GM19240 (cell line): ENCODE data around the gene ABCB9.
"Not testable (repeated sequence)": the region's sequence is repeated elsewhere in the genome, so short reads cannot be mapped to it uniquely, and the experiment has no call there.

ENCODE experiments used
- DNase-seq: peaks from one replicate; pipeline ENCODE4 v3.0.0; 2011; ENCODE audit warnings: low spot score; ENCODE audit not compliant: insufficient read length

Gene ABCB9

DNA sequence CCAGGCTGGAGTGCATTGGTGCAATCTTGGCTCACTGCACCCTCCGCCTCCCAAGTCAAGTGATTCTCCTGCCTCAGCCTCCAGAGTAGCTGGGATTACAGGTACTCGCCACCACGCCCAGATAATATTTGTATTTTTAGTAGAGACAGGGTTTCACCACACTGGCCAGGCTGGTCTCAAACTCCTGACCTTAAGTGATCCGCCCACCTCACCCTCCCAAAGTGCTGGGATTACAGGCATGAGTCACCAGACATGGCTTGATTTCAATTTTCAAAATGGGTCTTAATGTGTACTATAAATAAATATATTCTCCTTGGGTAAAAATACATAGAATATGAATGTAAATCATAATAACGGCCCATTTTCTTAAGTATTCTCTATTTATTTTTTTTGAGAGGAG is 24.9 kb downstream of the ABCB9 start:
- DNase-seq = not testable (repeated sequence)

DNA sequence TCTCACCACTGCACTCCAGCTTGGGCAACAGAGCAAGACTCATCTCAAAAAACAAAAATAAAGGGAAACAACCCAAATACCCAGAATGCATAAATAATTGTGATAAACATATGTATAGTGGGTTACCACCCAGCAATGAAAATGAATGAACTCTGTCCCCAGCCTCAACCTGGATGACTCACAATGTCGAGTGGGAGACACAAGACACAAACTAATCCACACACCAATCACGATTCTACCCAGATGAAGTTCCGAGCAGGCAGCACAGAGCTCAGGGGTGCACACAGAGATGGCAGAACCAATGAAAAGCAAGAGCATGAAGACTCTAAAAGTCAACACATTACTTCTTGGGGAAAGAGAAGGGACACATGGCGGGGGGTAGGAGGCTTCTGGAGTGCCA is 27.1 kb downstream of the ABCB9 start:
- no peak for DNase-seq

DNA sequence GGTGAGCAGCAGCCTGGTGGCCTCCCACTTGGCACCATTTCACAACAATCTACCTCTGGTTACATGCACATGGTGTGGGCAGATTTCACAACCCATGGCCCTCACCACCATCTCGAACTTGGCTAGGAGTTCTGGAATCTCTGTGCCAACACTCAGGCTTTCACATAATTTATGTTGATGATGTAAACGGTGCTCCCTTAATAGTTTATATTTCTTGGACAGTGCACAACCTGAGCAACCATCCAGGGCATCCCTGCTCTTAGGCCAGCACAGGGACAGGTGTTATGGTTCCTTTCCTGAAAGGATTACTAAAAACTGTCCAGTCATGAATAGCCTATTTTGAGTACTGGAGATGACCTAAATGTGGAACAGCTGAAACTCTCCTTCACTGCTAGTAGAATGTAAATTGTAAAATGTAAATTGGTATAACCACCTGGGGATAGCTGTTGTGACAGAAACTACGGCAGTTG is 28.6 kb downstream of the ABCB9 start:
- DNase-seq = no peak

DNA sequence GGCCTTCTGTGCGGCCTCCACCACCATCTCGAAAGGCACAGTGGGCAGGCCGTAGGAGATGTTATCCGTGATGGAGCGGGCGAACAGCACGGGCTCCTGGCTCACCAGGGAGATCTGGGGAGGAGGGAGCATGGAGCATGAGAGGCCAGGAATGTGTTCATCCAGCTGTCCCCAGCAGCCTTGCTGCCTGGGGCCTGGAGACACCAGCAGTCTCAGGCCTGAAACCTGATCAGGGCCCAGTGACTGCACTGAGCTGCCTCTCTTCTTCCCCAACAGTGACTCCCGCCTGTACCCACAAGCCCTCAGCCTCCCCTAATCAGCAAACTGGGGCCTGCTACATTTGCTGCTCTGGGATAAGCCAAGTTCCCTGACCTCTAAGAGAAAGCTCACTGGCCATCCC is 30.9 kb downstream of the ABCB9 start:
- no peak for DNase-seq

DNA sequence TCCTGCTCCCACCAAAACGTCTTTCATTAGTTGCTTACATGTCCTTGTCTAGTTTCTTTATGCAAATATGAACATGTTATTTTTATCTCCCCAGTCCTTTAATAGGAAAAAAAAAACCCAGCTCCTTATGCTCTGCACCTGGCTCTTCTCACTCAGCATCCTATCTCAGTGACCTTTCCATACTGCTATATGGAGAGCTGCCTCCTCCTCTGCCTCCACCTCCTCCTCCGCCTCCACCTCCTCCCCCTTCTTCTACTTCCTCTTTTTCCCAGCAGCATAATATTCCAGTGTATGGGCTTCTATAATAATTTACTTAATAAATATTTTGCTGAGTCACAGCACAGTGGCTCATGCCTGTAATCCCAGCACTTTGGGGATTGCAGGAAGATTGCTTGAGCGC is 31.5 kb downstream of the ABCB9 start:
- DNase-seq = no peak

DNA sequence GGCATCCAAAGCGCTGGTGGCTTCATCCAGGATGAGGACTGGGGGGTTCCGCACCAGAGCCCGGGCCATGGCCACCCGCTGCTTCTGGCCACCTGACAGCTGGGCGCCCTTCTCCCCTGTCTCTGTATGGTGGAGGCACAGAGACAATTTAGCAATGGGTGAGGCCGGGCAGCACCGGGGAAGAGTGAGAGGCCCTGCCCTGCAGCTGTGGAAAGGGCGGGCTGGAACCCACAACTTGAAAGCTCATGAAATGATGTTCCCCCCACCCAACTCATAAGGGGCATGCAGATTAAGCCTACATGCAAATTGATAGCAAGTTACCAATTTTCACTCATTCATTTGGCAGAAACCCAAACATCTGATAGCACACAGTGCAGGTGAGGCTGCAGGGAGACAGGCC is 34.1 kb downstream of the ABCB9 start:
- no peak for DNase-seq

DNA sequence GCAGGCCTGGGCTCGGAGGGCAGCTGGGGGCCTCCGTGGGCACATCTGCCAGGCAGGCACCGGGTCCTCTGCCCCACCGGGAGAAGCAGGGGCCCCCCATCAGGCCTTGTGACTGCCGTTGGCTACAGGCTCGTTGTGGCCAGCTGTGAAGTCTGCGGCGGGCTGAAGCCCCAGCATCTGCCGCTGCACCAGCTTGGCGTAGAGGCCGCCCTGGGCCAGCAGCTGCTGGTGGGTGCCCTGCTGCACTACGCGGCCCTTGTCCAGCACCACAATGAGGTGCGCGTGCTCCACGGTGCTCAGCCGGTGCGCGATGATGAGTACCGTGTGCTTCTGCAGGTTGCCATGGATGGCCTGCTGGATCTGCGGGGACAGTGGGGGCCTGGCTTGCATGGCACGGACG is 36.5 kb downstream of the ABCB9 start:
- no peak for DNase-seq

DNA sequence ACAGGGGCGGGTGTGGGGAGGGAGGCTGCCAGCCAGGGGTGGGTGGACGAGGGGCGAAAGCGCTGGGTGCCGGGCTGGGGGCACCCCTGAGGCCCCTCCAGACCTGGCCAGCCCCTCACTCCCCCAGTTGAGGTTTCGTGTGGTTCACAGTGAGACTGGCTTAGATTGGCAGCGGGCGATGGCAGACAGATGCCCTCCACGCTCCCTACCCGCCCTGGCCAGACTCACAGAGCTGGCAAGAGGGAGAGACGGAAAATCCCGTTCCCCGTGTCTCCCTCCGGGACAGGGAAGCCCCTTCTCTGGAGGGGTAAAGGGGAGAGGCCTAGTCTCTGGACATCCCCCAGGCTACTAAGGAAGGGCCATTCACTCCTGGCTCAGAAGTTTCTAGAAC is 37.1 kb downstream of the ABCB9 start:
- DNase-seq = no peak

DNA sequence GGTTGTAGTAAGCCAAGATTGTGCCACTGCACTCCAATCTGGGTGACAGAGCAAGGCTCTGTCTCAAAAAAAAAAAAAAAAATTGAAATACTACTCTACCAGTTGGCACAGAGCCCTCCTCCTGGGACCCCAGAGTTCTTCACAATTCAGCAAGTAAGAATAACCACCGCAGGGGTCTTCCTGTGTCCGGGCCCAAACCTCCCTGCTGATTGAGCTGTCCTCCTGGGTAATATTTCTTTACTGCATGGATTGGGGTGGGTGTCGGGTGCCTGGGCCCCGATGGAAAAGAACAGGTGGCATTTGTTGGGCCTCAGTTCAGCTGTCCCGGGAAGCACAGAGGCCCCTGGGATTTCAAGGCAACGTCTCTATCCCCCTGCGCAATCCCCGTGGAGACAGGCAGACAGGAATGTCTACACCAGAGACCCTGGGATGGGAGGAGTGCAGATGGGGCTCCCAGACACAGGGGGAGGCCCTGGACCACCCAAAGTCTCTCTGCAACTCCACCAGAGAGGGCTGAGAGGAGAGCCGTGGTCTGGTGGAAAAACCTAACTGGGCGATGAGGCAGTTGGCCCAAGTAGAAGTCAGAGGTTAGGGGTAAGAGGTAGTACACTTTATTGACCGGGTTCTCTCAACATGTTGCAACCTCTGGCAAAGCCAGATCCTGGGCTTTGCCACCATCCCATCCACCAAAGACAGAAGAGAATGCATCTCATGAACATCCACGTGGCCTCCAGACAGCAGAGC is 37.7 kb downstream of the ABCB9 start:
- no peak for DNase-seq

DNA sequence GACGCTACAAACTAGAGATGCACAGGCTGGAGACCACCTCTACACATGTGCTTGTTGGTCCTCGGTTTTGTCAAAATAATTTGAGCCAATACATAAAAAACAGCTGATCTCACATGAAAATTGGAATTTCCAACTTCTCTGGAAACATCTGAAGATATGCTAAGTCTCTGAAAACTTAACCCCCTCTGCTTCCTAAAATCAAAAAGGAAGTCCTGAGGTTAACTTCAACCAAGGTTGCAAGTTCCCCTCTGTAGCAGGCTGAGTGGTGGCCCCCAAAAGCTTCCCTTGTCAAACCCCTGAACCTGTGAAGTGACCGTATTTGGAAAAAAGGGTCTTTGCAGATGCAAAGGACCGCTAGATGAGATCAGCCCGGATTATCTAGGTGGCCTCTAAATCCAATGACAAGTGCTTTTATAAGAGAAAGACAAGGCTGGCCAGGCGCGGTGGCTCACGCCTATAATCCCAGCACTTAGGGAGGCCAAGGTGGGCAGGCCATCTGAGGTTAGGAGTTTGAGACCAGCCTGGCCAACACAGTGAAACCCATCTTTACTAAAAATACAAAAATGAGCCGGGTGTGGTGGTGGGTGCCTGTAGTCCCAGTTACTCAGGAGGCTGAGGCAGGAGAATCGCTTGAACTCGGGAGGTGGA is 38.4 kb downstream of the ABCB9 start:
- no peak for DNase-seq

DNA sequence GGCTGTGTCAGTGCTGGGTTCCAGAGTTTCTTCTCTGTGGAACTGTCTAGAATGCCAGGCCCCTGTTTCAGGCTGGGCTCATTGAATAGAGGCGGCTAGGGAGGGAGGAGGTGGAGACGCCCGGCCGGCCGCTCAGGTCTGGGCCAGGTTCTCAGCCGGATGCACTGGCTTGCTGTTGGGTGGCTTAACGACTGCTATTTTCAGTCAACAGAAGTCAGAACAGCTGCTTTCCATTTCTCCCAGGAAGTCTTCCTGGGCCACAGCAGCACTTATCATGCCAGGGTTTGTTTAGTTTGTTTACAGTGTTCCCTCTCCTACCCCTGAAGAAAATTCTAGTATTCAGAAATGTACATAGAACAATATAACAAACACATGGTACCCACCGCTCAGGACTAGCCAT is 44.3 kb downstream of the ABCB9 start:
- no peak for DNase-seq

DNA sequence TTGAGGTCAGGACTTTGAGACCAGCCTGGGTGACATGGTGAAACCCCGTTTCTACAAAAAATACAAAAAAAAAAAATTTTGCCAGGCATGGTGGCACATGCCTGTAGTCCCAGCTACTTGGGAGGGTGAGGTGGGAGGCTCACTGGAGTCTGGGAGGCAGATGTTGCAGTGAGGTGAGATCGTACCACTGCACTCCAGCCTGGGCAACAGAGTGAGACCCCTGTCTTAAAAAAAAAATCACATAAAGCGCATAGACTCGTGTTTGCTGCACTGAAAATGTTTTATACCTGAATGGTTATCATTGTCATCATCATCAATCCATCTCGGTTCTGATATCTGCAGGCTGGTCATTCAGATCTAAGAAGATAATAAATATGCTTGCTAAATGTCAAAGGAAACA is 45.6 kb downstream of the ABCB9 start:
- no peak for DNase-seq

DNA sequence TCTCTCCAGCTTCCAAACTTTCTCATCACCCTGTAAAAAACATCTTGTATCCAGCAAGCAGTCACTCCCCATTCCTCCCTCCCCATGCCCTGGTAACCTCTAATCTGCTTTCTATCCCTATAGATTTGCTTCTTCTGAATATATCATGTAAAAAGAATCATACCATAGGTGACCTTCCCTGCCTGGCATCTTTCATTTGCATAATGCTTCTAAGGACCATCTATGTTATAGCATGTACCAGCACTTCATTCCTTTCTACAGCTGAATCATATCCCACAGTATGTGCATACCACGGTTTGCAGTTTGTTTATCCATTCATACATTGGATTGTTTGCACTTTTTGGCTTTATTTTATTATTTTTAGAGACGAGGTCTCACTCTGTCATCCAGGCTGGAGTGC is 47.4 kb downstream of the ABCB9 start:
- DNase-seq = no peak

DNA sequence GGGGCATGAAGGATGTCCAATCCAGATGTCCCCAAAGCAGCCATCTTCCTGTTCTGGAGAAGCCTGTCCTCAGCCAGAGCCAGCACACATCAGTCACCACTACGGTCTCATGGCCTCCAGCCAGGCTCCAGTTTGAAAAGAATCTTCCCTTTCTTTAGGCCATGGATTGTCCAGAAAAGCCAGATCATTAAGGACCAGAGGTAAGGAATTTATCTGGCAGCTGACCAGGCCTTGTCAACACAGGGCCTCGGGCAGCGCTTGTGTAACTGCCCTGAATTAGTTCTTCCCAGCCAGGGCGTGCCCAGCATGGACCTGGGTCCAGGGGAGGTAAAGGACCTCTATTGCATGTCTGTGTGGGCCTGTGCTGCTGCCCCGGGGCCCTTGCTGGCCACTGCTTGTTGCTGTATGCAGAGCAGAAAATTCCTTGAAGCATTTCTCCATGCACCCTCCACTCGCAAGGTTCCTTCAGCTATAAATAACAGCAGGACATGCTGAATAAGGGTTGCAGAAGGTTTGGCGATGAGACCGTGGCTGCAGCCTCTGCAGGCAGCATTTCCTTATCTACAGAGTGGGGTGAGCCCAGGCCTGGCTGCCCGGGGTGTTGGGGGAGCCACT is 48.6 kb downstream of the ABCB9 start:
- DNase-seq = no peak

DNA sequence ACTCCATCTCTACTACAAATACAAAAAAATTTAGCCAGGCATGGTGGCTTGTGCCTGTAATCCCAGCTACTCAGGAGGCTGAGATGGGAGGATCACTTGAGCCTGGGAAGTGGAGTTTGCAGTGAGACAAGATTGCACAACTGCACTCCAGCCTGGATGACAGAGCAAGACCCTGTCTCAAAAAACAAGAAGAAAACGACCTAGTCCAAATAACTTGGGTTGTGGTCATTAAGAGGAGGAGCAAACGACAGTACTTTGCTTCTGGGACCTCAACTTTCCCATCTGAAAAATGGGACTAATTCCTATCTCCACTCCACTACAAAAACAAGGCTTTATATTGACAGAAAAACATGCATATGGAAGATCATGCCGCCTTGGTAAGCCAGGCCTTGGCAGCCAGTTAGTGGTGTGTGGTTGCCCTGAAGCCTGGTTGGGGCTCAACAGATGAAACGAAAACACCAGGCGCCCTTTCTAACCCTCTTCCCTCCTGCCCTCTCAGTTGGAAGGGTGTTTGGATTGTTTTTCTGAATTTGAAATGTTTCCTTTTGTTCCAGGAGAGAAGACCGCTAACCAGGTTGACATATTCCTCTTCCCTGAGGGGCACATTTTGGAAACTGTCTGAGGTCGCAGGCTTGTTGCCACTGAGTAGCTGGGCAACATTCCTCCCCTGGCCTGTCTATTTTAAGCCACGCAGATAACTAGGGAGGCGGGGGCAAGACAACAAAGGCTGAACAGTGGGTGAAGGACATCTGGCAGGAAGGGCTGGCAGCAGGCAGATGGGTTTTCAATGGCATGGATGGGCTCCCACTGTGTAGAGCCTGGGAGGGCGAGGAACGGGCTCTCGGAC is 56.6 kb downstream of the ABCB9 start:
- no peak for DNase-seq

DNA sequence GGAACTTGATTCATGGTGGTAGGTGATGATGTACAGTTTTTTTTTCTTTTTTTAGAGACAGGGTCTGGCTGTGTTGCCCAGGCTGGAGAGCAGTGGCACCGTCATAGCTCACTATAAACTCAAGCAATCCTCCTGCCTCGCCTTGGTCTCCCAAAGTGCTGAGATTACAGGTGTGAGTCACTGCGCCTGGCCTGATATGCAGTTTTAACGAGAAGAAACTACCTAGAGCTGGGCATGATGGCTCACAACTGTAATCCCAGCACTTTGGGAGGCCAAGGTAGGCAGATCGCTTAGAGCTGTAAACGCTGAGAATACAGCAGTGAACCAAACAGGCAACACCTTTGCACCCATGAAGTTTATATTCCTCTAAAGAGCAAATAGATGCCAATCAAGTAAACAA is 57.3 kb downstream of the ABCB9 start:
- DNase-seq = no peak

DNA sequence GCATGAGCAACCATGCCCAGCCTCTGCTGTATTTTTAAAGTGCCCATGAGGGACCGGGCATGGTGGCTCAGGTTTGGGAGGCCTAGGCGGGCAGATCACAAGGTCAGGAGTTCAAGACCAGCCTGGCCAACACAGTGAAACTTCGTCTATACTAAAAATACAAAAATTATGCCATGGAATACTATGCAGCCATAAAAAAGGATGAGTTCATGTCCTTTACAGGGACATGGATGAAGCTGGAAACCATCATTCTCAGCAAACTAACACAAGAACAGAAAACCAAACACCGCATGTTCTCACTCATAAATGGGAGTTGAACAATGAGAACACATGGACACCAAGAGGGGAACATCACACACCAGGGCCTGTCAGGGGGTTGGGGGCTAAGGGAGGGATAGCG is 61.0 kb downstream of the ABCB9 start:
- DNase-seq = not testable (repeated sequence)

DNA sequence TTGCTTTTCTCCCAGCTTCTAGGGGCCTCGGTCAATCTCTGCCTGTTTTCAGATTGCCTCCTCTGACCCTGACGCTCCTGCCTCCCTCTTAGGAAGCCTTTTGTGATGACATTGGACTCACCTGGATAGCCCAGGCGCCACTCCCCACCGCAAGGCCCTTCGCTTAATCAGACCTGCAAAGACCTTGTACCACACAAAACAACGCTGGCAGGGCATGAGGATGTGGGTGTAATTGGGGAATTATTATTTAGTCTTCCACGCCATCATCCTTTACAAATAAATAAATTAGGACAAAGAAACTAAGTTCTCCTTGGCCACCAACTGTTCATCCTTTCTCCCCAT is 62.6 kb downstream of the ABCB9 start:
- DNase-seq = no peak

DNA sequence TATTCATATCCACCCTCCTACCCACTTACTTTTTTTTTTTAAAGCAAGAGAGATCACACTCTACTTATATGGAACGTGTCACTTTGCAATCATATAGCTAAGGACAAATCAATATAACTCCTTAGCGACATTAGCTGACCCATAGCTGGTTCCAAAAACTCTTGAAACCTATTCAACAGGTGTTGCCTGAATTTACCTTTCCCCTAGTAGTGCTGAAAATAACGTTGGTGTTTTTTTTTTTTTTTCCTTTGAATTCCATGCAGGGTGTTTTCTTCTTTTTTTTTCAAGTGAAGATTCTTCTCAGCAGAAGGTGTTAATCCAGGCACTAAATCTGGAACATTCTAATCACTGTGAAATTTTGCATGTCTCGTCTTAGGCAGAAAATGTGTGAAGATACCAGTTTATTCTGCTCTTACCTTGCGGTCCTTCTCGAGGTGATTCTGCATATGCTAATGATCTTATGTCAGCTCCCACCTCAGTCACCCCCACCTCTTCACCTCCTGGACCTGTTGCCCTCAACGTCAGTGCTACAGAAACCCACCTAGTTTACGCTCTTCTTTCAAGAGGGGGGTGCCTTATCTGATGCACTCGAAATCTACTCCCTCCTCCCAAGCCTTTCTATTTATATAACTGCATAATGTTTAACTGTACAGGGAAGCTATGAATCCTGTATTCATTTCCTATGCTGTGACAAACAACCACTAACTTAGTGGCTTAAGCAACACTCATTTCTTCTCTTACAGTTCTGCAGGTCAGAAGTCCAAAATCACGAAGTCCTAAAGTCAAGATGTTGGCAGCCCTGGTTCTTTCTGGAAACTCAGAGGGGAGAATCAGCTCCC is 63.2 kb downstream of the ABCB9 start:
- no peak for DNase-seq

DNA sequence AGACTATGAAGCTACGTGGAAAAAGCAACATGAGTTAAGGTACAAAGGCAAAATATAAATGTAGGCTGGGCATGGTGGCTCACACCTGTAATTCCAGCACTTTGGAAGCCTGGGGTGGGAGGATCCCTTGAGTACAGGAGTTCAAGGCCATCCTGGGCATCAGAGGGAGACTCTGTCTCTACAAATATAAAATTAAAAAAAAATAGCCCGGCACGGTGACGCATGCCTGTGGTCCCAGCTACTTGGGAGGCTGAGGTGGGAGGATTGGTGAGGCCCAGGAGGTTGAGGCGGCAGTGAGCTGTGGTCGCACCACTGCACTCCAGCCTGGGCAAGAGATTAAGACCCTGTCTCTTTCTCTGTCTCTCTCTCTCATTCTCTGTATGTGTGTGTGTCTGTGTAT is 66.4 kb downstream of the ABCB9 start:
- DNase-seq = no peak

DNA sequence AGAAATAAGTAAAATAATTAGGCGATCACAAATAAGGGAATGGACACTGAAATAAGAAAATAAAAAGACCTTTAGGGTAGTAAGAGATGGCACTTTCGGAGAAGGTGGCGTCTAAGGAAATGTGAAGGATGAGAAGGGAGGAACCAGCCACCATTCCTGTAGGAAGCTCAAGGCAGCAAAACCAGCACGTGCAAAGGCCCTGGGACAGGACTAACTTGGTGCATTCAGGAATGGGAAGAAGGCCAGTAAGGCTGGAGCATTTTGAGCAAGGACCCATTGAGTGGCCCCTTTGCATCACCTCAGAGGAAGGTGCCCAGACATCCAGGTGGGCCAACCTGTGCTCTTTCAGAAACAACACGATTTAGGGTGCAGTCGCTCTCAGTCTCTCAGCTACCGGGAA is 69.6 kb downstream of the ABCB9 start:
- DNase-seq = no peak
